A673 (cell line): ENCODE measurements around the gene RGS16. TPM values are rescaled to one million over a fixed set of nuclear protein-coding genes. Genes with fewer than 3 reads are reported as not detected.

Experiments
- BruUV-seq: library from RNA; stranded (reverse); fragments of 400-500 nt; replicated peaks from 2 replicates; lab custom pipeline; 2021; lab: Mats Ljungman, UMichigan
- CTCF ChIA-PET: fragments of 300-600 bp; sonication (Branson Sonifier 250); formaldehyde crosslinking; loops from one replicate; lab custom pipeline; 2022; ENCODE audit warnings: antibody characterized with exemption; lab: Charles Lee
- POLR2A ChIA-PET: fragments of 300-600 bp; sonication (Branson Sonifier 250); formaldehyde crosslinking; loops from one replicate; lab custom pipeline; 2022; ENCODE audit warnings: antibody characterized with exemption; ENCODE audit not compliant: low non-redundant PET; lab: Charles Lee
- DNase-seq: peaks from one replicate; pipeline ENCODE4 v3.0.0-alpha.2; 2015; ENCODE audit warnings: low spot score
- H3K27ac ChIP-seq: fragments of 200-600 bp; sonication (generic); 2 replicates; pipeline ENCODE4 v1.5.1; 2016; ENCODE audit warnings: mixed run types, low read depth, mild to moderate bottlenecking, mixed read lengths, antibody characterized with exemption, low read length; ENCODE audit not compliant: poor library complexity, severe bottlenecking
- H3K27me3 ChIP-seq: fragments of 200-600 bp; sonication (generic); replicated peaks from 2 replicates; pipeline ENCODE4 v1.6.1; 2017; ENCODE audit warnings: mixed run types, low read depth, mild to moderate bottlenecking, mixed read lengths, antibody characterized with exemption, low read length; ENCODE audit not compliant: insufficient read depth, poor library complexity
- H3K36me3 ChIP-seq: fragments of 200-600 bp; sonication (generic); 2 replicates; pipeline ENCODE4 v1.6.1; 2016; ENCODE audit warnings: mixed run types, mild to moderate bottlenecking, mixed read lengths, antibody characterized with exemption, low read length; ENCODE audit not compliant: insufficient read depth, poor library complexity, severe bottlenecking
- H3K4me1 ChIP-seq: fragments of 200-600 bp; sonication (generic); 2 replicates; pipeline ENCODE4 v1.6.1; 2017; ENCODE audit warnings: mixed run types, mild to moderate bottlenecking, mixed read lengths, antibody characterized with exemption, low read length; ENCODE audit not compliant: insufficient read depth, poor library complexity, severe bottlenecking
- H3K4me3 ChIP-seq: fragments of 200-600 bp; sonication (generic); 2 replicates; pipeline ENCODE4 v1.5.1; 2016; ENCODE audit warnings: low read depth, mixed run types, mild to moderate bottlenecking, mixed read lengths, low read length; ENCODE audit not compliant: poor library complexity, severe bottlenecking
- H3K9me3 ChIP-seq: fragments of 200-600 bp; sonication (generic); 2 replicates; pipeline ENCODE4 v1.6.1; 2016; ENCODE audit warnings: mixed run types, low read depth, mild to moderate bottlenecking, mixed read lengths, antibody characterized with exemption, low read length; ENCODE audit not compliant: poor library complexity, severe bottlenecking
- EZH2 ChIP-seq: fragments of 200-600 bp; sonication (generic); IDR thresholded peaks from 2 replicates; pipeline ENCODE4 v1.6.1; 2017; ENCODE audit warnings: borderline replicate concordance, low read depth, mild to moderate bottlenecking, mixed read lengths, antibody characterized with exemption, low read length; ENCODE audit not compliant: poor library complexity, severe bottlenecking
- intact Hi-C: fragments of 100-400 bp; cut with micrococcal nuclease; formaldehyde crosslinking; loops from one replicate; pipeline ENCODE4 v1.10.0; 2022; ENCODE audit not compliant: unreplicated experiment
- total RNA-seq: library from RNA; stranded (reverse); gene quantifications from 2 replicates; pipeline ENCODE4 v1.2.3, GENCODE V29; 2021
- TF ChIP-seq, protein P1 (sequence below): fragments of 300-800, 200-600 bp; sonication (generic); conservative IDR thresholded peaks from 2 replicates; pipeline ENCODE4 v1.5.1; 2017; ENCODE audit warnings: low read depth, mild to moderate bottlenecking, antibody characterized with exemption, low read length, moderate library complexity, mixed read lengths

The RGS16 gene
- total RNA-seq, 1 experiment from 2014 or later, result 22.1 TPM

DNA sequence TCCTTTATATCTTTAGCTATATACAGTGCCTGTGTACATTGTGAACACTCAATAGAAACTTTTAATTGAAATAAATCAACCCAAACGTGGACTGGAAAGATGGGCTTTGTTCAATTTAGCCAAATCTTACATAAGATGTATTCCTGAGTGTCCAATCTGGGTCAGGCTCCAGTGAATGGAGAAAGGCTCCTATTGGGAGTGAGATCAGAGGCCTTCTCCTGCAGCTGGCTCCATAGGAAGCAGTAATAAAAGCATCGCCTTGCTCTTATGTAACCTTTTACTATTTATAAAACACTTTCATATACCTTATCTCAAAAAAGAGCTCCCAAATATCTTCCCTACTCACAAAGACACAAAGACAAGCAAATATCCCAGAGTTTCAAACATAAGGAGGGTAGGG lies 24.9 kb upstream of the RGS16 start:
- H3K4me1 ChIP-seq, result peaks cover 30% of the 10 kb centered on the region
- DNase-seq, result no peak
- BruUV-seq, result no TSS peak
- intact Hi-C loops, result no loop called here
- ChIA-PET POLR2A (interaction anchor here (2.3 kb wide), 1 partner anchor 13 kb away, joined by 10 read pairs; no protein-coding TSS in a partner anchor), CTCF (no interaction called here)
- no peak overlapping the region for H3K4me3 ChIP-seq
- H3K36me3 ChIP-seq, result no peaks in the 10 kb centered on the region
- no peaks in the 10 kb centered on the region for H3K27me3 ChIP-seq
- H3K9me3 ChIP-seq, result no peaks in the 10 kb centered on the region
- no peak for TF ChIP-seq EZH2
- TF ChIP-seq, protein P1, sequence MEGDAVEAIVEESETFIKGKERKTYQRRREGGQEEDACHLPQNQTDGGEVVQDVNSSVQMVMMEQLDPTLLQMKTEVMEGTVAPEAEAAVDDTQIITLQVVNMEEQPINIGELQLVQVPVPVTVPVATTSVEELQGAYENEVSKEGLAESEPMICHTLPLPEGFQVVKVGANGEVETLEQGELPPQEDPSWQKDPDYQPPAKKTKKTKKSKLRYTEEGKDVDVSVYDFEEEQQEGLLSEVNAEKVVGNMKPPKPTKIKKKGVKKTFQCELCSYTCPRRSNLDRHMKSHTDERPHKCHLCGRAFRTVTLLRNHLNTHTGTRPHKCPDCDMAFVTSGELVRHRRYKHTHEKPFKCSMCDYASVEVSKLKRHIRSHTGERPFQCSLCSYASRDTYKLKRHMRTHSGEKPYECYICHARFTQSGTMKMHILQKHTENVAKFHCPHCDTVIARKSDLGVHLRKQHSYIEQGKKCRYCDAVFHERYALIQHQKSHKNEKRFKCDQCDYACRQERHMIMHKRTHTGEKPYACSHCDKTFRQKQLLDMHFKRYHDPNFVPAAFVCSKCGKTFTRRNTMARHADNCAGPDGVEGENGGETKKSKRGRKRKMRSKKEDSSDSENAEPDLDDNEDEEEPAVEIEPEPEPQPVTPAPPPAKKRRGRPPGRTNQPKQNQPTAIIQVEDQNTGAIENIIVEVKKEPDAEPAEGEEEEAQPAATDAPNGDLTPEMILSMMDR, result no peak
- H3K27ac ChIP-seq, result no peak overlapping the region

DNA sequence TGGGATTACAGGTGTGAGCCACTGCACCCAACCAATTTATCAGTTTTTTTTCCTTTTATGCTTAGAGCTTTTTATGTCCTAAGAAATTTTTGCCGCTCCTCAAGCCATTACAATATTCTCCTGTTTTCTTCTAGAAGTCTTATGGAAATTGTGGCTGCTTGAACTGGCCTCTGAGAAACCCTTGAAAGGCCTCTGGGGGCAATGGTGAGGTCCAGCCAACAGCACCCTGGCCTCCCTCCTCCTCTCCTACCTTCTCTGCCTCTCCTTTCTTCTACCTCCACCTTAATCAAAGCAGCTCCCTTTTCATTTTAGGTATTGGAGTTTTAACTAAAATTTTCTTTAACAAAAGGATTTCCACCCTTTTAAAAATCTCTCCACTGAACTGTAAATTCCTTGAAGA lies 24.5 kb upstream of the RGS16 start:
- Histone ChIP-seq H3K4me3 (no peak overlapping the region), H3K36me3 (no peaks in the 10 kb centered on the region), H3K27me3 (no peaks in the 10 kb centered on the region), H3K4me1 (peaks cover 33% of the 10 kb centered on the region), H3K9me3 (no peaks in the 10 kb centered on the region), H3K27ac (no peak overlapping the region)
- TF ChIP-seq, protein P1, result no peak
- TF ChIP-seq EZH2, result no peak
- DNase-seq, result no peak
- BruUV-seq, result no TSS peak
- intact Hi-C loops, result no loop called here
- CTCF ChIA-PET, result no interaction called here
- POLR2A ChIA-PET, result interaction anchor here (2.3 kb wide), 1 partner anchor 12 kb away, joined by 10 read pairs; no protein-coding TSS in a partner anchor

DNA sequence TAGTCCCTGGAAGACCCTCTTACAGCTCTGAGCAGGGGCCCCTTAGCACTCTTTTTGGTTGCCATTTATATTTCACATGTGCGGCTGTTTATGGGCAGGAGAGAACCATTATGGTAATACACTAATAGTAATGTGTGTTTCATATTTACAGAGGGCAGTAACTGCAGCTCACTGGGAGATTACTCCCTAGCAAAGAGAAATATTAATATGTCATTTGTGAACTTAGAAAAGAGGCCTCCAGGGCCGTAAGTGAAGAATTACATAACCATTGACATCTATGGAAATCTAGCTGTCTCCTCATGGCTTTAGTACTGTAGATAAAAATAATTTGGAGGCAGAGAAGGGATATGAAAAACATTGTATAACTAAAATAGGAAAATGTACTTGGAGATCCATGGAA lies 23.4 kb upstream of the RGS16 start:
- Histone ChIP-seq H3K27ac (no peak overlapping the region), H3K27me3 (no peaks in the 10 kb centered on the region), H3K9me3 (no peaks in the 10 kb centered on the region), H3K4me1 (peaks cover 33% of the 10 kb centered on the region), H3K4me3 (no peak overlapping the region), H3K36me3 (no peaks in the 10 kb centered on the region)
- ChIA-PET CTCF (no interaction called here), POLR2A (interaction anchor here (0.6 kb wide), 1 partner anchor 35 kb away, joined by 6 read pairs; no protein-coding TSS in a partner anchor)
- TF ChIP-seq EZH2, result no peak
- TF ChIP-seq, protein P1, result no peak
- no peak for DNase-seq
- intact Hi-C loops, result no loop called here
- BruUV-seq, result no TSS peak
